Jurkat, Clone E6-1 (cell line): ENCODE results near the gene MTCL1. TPM values are rescaled to one million over a fixed set of nuclear protein-coding genes. Genes with fewer than 3 reads are reported as not detected.

ENCODE experiments used
- DNase-seq: peaks from one replicate; pipeline ENCODE4 v3.0.0-alpha.2; 2011; ENCODE audit warnings: low read depth, low spot score
- H3K4me3 ChIP-seq: 2 replicates; pipeline ENCODE4 v1.5.1; 2011; ENCODE audit warnings: mild to moderate bottlenecking, low read length, control low read depth, moderate library complexity
- polyA plus RNA-seq: library from polyadenylated mRNA; unstranded; fragments of >200 nt; gene quantifications from one replicate; pipeline ENCODE4 v1.2.1, GENCODE V29; 2012; ENCODE audit warnings: missing spikeins; ENCODE audit not compliant: insufficient read length, insufficient read depth

The MTCL1 gene
- 14.8 TPM for polyA plus RNA-seq

- DNase-seq, result no peak
- H3K4me3 ChIP-seq, result peak within 1 kb of the TSS; percentile 55
These were observed at the start of gene MTCL1 for GRCh38 chr18:8705238-8705960. TSS of gene MTCL1 (plus strand) at chr18:8705556. CDS start at chr18:8705661, 105 bp downstream.

GRCh38 chr18:8656232-8656631 is 49.1 kb upstream of the MTCL1 start:
- H3K4me3 ChIP-seq, result no peak overlapping the region
- no peak for DNase-seq

- H3K4me3 ChIP-seq, result no peak overlapping the region
These were observed 48.1 kb upstream of the MTCL1 start for GRCh38 chr18:8657050-8657820.

GRCh38 chr18:8657873-8658470 is 47.4 kb upstream of the MTCL1 start:
- DNase-seq, result no peak
- no peak overlapping the region for H3K4me3 ChIP-seq

More at GRCh38 chr18:8657050-8657820, 48.1 kb upstream of the MTCL1 start:
- no peak for DNase-seq

- H3K4me3 ChIP-seq, result no peak overlapping the region
- no peak for DNase-seq
These were observed 46.4 kb upstream of the MTCL1 start for GRCh38 chr18:8658858-8659485.

- no peak for DNase-seq
- H3K4me3 ChIP-seq, result no peak overlapping the region
These were observed 45.6 kb upstream of the MTCL1 start for GRCh38 chr18:8659609-8660242.

GRCh38 chr18:8660316-8660715 is 45.0 kb upstream of the MTCL1 start:
- H3K4me3 ChIP-seq, result no peak overlapping the region
- no peak for DNase-seq

- DNase-seq, result no peak
These were observed 43.4 kb upstream of the MTCL1 start for GRCh38 chr18:8661754-8662559.

GRCh38 chr18:8662560-8663255 is 42.6 kb upstream of the MTCL1 start:
- H3K4me3 ChIP-seq, result no peak overlapping the region
- no peak for DNase-seq

More at GRCh38 chr18:8661754-8662559, 43.4 kb upstream of the MTCL1 start:
- H3K4me3 ChIP-seq, result no peak overlapping the region

- no peak for DNase-seq
- no peak overlapping the region for H3K4me3 ChIP-seq
These were observed 37.5 kb upstream of the MTCL1 start for GRCh38 chr18:8667846-8668245.

GRCh38 chr18:8668381-8668780 is 37.0 kb upstream of the MTCL1 start:
- H3K4me3 ChIP-seq, result no peak overlapping the region
- DNase-seq, result no peak

GRCh38 chr18:8669571-8669970 is 35.8 kb upstream of the MTCL1 start:
- DNase-seq, result no peak
- H3K4me3 ChIP-seq, result no peak overlapping the region

GRCh38 chr18:8673256-8674209 is 31.8 kb upstream of the MTCL1 start:
- DNase-seq, result no peak

GRCh38 chr18:8675057-8675456 is 30.3 kb upstream of the MTCL1 start:
- no peak overlapping the region for H3K4me3 ChIP-seq
- DNase-seq, result no peak

More at GRCh38 chr18:8673256-8674209, 31.8 kb upstream of the MTCL1 start:
- no peak overlapping the region for H3K4me3 ChIP-seq

GRCh38 chr18:8681196-8681595 is 24.2 kb upstream of the MTCL1 start:
- DNase-seq, result no peak

GRCh38 chr18:8684577-8684976 is 20.8 kb upstream of the MTCL1 start:
- no peak overlapping the region for H3K4me3 ChIP-seq
- DNase-seq, result no peak

More at GRCh38 chr18:8681196-8681595, 24.2 kb upstream of the MTCL1 start:
- no peak overlapping the region for H3K4me3 ChIP-seq
